T-helper 1 cell treated with Interleukin-12 subunit alpha and Interleukin-12 subunit beta and Interleukin-4 antibody, amounts not matched to agents 30 ng/mL and 1 ng/mL, for 36 hours (primary cell): ENCODE data around the gene SHROOM3. TPM values are rescaled to one million over a fixed set of nuclear protein-coding genes. Genes with fewer than 3 reads are reported as not detected.
"Not testable (repeated sequence)": the region's sequence is repeated elsewhere in the genome, so short reads cannot be mapped to it uniquely, and the experiment has no call there.

Source experiments
- intact Hi-C: fragments of 100-400 bp; cut with micrococcal nuclease; formaldehyde crosslinking; loops from one replicate; pipeline ENCODE4 v1.15.1; 2024
- total RNA-seq: library from RNA; stranded (reverse); gene quantifications from 2 replicates; pipeline ENCODE4 v1.2.3, GENCODE V29; 2022

Gene SHROOM3
- total RNA-seq, 1 donor from 2014 or later, result 0.02 TPM

- intact Hi-C loops, result no loop called here
Measured at GRCh38 chr4:76588274-76588673, 153.2 kb downstream of the SHROOM3 start.

- intact Hi-C loops, result no loop called here
Measured at GRCh38 chr4:76589402-76589801, 154.4 kb downstream of the SHROOM3 start.

- intact Hi-C loops, result no loop called here
Measured at GRCh38 chr4:76589872-76590797, 155.1 kb downstream of the SHROOM3 start.

- intact Hi-C loops, result no loop called here
Measured at GRCh38 chr4:76590798-76591281, 155.8 kb downstream of the SHROOM3 start.

GRCh38 chr4:76591992-76592391 lies 157.0 kb downstream of the SHROOM3 start:
- intact Hi-C loops, result no loop called here

DNA sequence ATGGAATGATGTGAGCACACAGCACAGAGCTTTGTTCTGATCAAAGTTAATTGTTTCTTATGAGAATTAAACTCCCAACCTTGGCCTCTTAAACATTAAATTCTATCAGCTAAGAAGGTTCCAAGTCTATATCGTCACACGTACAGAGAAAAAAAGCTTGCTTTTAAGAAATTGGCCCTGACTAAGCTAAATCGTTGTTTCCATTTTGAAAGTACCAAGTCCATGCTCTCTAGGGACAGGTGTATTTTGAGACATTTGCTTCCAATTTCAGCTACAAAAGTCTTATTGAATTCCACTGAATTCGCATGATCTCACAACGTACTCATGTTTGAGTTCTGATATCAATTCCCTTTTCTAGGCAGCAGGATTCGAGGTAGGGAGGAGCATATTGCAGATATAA lies 157.4 kb downstream of the SHROOM3 start:
- intact Hi-C loops, result no loop called here

GRCh38 chr4:76594173-76594572 lies 159.1 kb downstream of the SHROOM3 start:
- intact Hi-C loops, result no loop called here

GRCh38 chr4:76595435-76595834 lies 160.4 kb downstream of the SHROOM3 start:
- intact Hi-C loops, result no loop called here

- intact Hi-C loops, result no loop called here
Measured at GRCh38 chr4:76596713-76597112, 161.7 kb downstream of the SHROOM3 start.

- intact Hi-C loops, result no loop called here
Measured at GRCh38 chr4:76597423-76597979, 162.5 kb downstream of the SHROOM3 start.

- intact Hi-C loops, result no loop called here
Measured at GRCh38 chr4:76600447-76600846, 165.4 kb downstream of the SHROOM3 start.

DNA sequence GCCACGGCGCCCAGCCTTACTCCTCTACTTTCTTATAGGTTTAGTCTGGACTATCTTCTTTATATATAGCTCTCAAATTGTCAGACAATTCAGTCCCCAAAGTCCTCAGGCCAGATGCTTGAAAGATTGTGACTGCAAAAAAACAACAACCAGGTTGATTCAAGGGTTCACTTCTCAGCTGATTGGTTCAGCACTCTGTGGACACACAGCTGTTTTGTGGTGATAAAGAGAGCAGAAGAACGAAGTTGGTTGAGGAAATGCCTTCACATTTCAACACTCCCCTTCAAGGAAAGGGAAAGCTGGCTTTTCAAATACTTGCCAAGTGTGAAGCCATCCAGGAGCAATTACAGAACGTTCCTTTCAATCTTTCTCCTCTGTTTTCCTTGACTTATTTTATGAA lies 166.8 kb downstream of the SHROOM3 start:
- intact Hi-C loops, result no loop called here

DNA sequence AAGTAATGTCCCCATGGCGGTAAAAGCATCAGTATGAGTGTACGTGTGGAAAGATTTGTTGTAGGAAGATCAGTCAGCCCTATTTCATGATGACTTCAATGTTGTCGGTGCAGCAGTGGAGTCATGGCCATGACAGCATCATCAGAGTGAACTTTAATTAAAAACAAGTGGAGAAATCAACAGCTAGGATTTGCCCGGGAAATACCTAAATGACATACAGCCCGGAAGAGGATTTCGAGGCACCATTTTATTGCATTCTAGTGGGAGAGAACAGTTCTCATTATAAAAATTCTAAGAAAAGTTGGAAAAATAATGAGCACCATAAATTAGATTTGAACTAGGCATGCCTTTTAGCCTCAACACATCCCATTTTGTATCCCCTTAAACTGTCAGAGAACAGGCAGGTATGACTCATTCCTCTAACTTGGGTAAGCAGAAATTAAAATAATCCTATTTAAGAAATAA lies 170.1 kb downstream of the SHROOM3 start:
- intact Hi-C loops, result no loop called here

DNA sequence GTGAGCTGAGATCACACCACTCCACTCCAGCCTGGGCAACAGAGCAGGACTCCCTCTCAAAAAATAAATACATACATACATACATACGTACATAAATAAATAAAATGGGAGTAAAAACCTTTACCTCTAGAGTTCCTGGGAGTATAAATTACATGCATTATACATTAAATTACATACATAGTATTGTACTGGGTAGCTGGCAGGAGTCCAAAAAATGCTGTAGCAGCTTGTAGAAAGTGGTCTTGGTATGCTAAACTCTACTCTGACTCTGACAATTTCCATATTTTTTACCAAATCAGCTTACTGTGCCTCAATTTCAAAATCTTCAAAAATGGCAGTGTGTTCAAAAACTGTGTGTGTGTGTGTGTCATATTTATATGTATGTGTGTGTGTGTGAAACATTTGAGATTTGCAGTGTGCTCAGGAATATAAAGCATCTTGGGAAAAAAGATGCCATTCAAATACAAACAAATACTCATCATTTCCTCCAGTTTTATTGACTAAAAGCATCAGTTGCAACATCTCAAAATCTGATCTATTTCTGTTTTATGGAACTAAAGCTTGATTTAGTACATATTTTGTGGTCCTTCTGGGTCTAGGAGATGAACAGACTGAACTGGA lies 171.7 kb downstream of the SHROOM3 start:
- intact Hi-C loops, result no loop called here

GRCh38 chr4:76607266-76607799 lies 172.3 kb downstream of the SHROOM3 start:
- intact Hi-C loops, result no loop called here

DNA sequence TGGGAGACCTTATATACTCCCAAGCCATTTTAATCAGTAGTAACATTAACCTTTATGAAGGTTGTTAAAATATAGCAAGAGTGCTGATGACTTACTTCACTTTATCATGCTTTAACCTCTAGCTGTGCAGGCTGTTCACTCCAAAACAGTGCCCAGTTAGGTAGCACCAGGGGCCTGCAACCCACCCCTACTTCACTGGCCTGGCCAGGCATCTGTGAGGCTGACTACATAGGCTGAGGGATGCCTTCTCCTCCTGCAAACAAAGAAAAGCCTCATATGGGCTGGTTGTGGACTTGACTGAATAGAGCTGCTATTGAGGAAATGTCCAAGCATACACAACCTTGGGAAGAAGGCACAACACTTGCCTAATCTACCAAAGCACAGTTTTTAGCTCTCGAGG lies 172.8 kb downstream of the SHROOM3 start:
- intact Hi-C loops, result no loop called here

- intact Hi-C loops, result not testable (repeated sequence)
Measured at GRCh38 chr4:76608549-76608948, 173.5 kb downstream of the SHROOM3 start.

- intact Hi-C loops, result no loop called here
Measured at GRCh38 chr4:76610751-76611547, 175.9 kb downstream of the SHROOM3 start.

DNA sequence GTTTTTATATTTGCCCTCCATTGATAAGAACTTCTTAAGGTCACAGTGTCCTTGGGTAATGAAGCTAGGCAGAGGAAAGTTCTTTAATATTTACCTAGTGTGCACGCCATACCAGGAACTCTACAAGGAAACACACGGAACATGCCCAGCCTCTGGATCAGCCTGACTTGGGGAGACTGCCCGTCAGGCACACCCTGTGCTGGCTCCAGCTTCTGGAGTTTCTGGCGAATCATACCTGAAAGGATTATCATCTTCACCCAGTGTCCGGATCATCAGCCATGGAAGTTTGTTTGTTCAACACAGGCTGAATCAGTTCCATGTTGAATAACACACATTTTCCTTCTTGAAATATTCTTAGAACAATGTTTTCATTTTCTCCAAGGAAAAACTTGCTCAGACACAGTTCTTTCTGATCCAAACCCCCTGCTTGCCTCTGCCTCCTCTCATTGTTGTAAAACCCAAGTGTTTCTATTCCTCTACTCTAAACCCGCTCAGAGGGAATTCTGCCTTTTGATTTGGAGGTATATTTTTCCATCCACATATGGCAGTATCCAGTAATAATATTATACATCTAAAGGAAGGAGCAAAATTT lies 176.7 kb downstream of the SHROOM3 start:
- intact Hi-C loops, result no loop called here

- intact Hi-C loops, result no loop called here
Measured at GRCh38 chr4:76614589-76614988, 179.6 kb downstream of the SHROOM3 start.

DNA sequence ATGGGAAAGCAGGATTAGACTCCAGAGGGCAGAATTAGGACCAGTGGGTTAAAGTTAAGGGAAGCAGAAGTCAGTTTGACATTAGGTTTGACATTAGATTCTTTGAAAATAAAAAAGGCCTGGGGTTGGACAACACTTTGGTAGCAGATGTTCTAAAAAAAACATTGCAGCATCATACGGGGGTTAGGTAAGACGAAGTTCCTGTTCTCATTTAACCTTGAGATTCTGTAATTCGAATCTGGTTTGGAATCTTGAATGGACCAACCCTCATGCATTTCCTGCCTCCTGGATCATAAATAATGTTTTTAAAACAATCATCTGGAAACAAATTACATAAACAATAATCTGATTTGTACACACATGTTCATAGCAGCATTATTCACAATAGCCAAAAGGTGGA lies 181.0 kb downstream of the SHROOM3 start:
- intact Hi-C loops, result no loop called here
